T-cell (primary cell): ENCODE measurements around the gene DNAH11. TPM values are rescaled to one million over a fixed set of nuclear protein-coding genes. Genes with fewer than 3 reads are reported as not detected.

Experiments used
- ATAC-seq, 4 experiments: fragments of 200-7000 bp in 3 of 4; fragments of 150-1000 bp in 1 of 4; cut with Tn5 transposase; replicated peaks in 1 of 4; 1 replicate in 3 of 4; 2 replicates in 1 of 4; pipeline ENCODE4 v1.10.0; 2021; ENCODE audit warnings: moderate library complexity in 3 of 4, mild to moderate bottlenecking in 2 of 4, moderate number of reproducible peaks in 1 of 4
- CTCF ChIA-PET, 2 donors: fragments of 300-600 bp; sonication (Branson Sonifier 250); formaldehyde crosslinking; loops; one replicate each; lab custom pipeline; 2022; ENCODE audit warnings: antibody characterized with exemption in 2 of 2; lab: Charles Lee
- POLR2A ChIA-PET, 2 donors: fragments of 300-600 bp; sonication (Branson Sonifier 250); formaldehyde crosslinking; loops; one replicate each; lab custom pipeline; 2022; ENCODE audit warnings: antibody characterized with exemption in 2 of 2; lab: Charles Lee
- DNase-seq, 35 experiments: peaks; one replicate each; pipeline versions ENCODE4 v3.0.0 to v3.0.0-alpha.2; 2013 to 2023
- H3K27ac ChIP-seq: one replicate; pipeline ENCODE4 v1.5.1; 2013; ENCODE audit warnings: low read length
- H3K27me3 ChIP-seq, 2 experiments: replicated peaks in 1 of 2; 1 replicate in 1 of 2; 2 replicates in 1 of 2; pipeline versions ENCODE4 v1.6.1 to v1.7.0; 2013; ENCODE audit warnings: low read length in 1 of 2, mixed read lengths in 1 of 2; ENCODE audit not compliant: control insufficient read depth in 2 of 2, insufficient read depth in 2 of 2; ENCODE audit errors: extremely low read depth in 1 of 2
- H3K36me3 ChIP-seq, 2 donors: 1 replicate in 1 of 2; 2 replicates in 1 of 2; pipeline versions ENCODE4 v1.6.1 to v1.7.0; 2013; ENCODE audit warnings: low read length in 1 of 2; ENCODE audit not compliant: control insufficient read depth in 2 of 2, insufficient read depth in 1 of 2; ENCODE audit errors: extremely low read depth in 1 of 2
- H3K4me1 ChIP-seq, 2 experiments: 1 replicate in 1 of 2; 2 replicates in 1 of 2; pipeline versions ENCODE4 v1.6.1 to v1.7.0; 2013; ENCODE audit warnings: low read length in 2 of 2, mixed read lengths in 1 of 2; ENCODE audit not compliant: insufficient read depth in 2 of 2, control insufficient read depth in 1 of 2; ENCODE audit errors: extremely low read depth in 1 of 2
- H3K4me3 ChIP-seq, 2 donors: 1 replicate in 1 of 2; 2 replicates in 1 of 2; pipeline versions ENCODE4 v1.5.1 to v1.7.0; 2013; ENCODE audit warnings: mild to moderate bottlenecking in 2 of 2, low read length in 1 of 2, moderate library complexity in 1 of 2; ENCODE audit not compliant: control insufficient read depth in 1 of 2; ENCODE audit errors: extremely low read depth in 1 of 2
- H3K9me3 ChIP-seq: 2 replicates; pipeline ENCODE4 v1.7.0; 2013
- H3K27ac Mint-ChIP-seq, 2 donors: one replicate each; pipeline ENCODE4 v1.8.0; 2020 to 2021; ENCODE audit warnings: mild to moderate bottlenecking in 2 of 2, mixed read lengths in 2 of 2
- H3K27me3 Mint-ChIP-seq, 2 donors: one replicate each; pipeline ENCODE4 v1.8.0; 2021 to 2022; ENCODE audit warnings: mixed read lengths in 2 of 2
- H3K36me3 Mint-ChIP-seq: one replicate; pipeline ENCODE4 v1.8.0; 2021; ENCODE audit warnings: mixed read lengths
- H3K4me1 Mint-ChIP-seq, 3 donors: one replicate each; pipeline ENCODE4 v1.8.0; 2020 to 2022; ENCODE audit warnings: mixed read lengths in 3 of 3, mild to moderate bottlenecking in 1 of 3
- H3K4me3 Mint-ChIP-seq, 3 donors: one replicate each; pipeline ENCODE4 v1.8.0; 2020 to 2022; ENCODE audit warnings: mild to moderate bottlenecking in 3 of 3, mixed read lengths in 3 of 3, moderate library complexity in 3 of 3
- H3K9me3 Mint-ChIP-seq, 3 donors: one replicate each; pipeline ENCODE4 v1.8.0; 2020 to 2022; ENCODE audit warnings: mixed read lengths in 3 of 3
- WGBS: methylation state at CpG from one replicate; pipeline ENCODE4 v1.1.5; 2013; ENCODE audit warnings: missing lambda C conversion rate; ENCODE audit not compliant: insufficient coverage; 5-methylcytosine and 5-hydroxymethylcytosine counted together
- total RNA-seq, 35 experiments: library from RNA in 6 of 35; stranded (reverse) in 6 of 35; fragments of 120-200 nt in 1 of 35; gene quantifications; one replicate each; pipeline versions ENCODE4 v1.2.1 to v1.2.4 and lab custom pipeline; 2013 to 2026

Gene DNAH11
- total RNA-seq, 5 donors from 2014 or later (not counting 1 experiment from before 2014, with no cell fraction given): 0.06 to 0.83 (median 0.35) TPM

- Histone ChIP-seq H3K4me1 (no peaks in the 10 kb centered on the region), H3K4me3 (no peak overlapping the region), H3K36me3 (no peaks in the 10 kb centered on the region), H3K9me3 (no peaks in the 10 kb centered on the region), H3K27me3 (peaks cover 0 to 14% of the 10 kb centered on the region in 2 experiments), H3K27ac (no peak overlapping the region)
- peaks cover 24 to 31% of the 10 kb centered on the region in 2 donors for H3K27me3 Mint-ChIP-seq
- H3K27ac Mint-ChIP-seq: no peak overlapping the region
- CTCF ChIA-PET: no interaction called here
- DNase-seq: no peak
- H3K4me3 Mint-ChIP-seq: no peak overlapping the region
- H3K36me3 Mint-ChIP-seq: no peaks in the 10 kb centered on the region
- peaks cover 7 to 9% (median 9%) of the 10 kb centered on the region in 3 donors for H3K4me1 Mint-ChIP-seq
- no peaks in the 10 kb centered on the region for H3K9me3 Mint-ChIP-seq
- POLR2A ChIA-PET: no interaction called here
- no CpG with 5 or more reads among the region's 3 CpGs for WGBS
- no peak for ATAC-seq
Measured at GRCh38 chr7:21608465-21608864, 65.6 kb downstream of the DNAH11 start.

- peaks cover 23 to 26% of the 10 kb centered on the region in 2 donors for H3K27me3 Mint-ChIP-seq
- no peak overlapping the region for H3K4me3 ChIP-seq
- no peak for ATAC-seq
- H3K9me3 ChIP-seq: no peaks in the 10 kb centered on the region
- POLR2A ChIA-PET: no interaction called here
- peaks cover 0 to 14% of the 10 kb centered on the region in 2 experiments for H3K27me3 ChIP-seq
- DNase-seq: no peak
- H3K9me3 Mint-ChIP-seq: no peaks in the 10 kb centered on the region
- H3K27ac Mint-ChIP-seq: no peak overlapping the region
- H3K4me3 Mint-ChIP-seq: no peak overlapping the region
- H3K36me3 Mint-ChIP-seq: no peaks in the 10 kb centered on the region
- no peaks in the 10 kb centered on the region for H3K36me3 ChIP-seq
- 80% methylated on average over 3 of the region's 4 CpGs for WGBS
- no peaks in the 10 kb centered on the region for H3K4me1 ChIP-seq
- H3K4me1 Mint-ChIP-seq: no peaks in the 10 kb centered on the region
- CTCF ChIA-PET: no interaction called here
- no peak overlapping the region for H3K27ac ChIP-seq
Measured at GRCh38 chr7:21611129-21611528, 68.3 kb downstream of the DNAH11 start.

GRCh38 chr7:21616091-21616490, 73.3 kb downstream of the DNAH11 start:
- no peaks in the 10 kb centered on the region for H3K9me3 Mint-ChIP-seq
- ChIA-PET CTCF (no interaction called here), POLR2A (no interaction called here)
- no peak overlapping the region for H3K27ac Mint-ChIP-seq
- Histone ChIP-seq H3K4me3 (no peak overlapping the region), H3K27me3 (peaks cover 0 to 11% of the 10 kb centered on the region in 2 experiments), H3K27ac (no peak overlapping the region), H3K4me1 (no peaks in the 10 kb centered on the region), H3K36me3 (no peaks in the 10 kb centered on the region), H3K9me3 (no peaks in the 10 kb centered on the region)
- peaks cover 1 to 15% of the 10 kb centered on the region in 2 donors for H3K27me3 Mint-ChIP-seq
- DNase-seq: no peak
- no CpG with 5 or more reads among the region's 2 CpGs for WGBS
- ATAC-seq: no peak
- H3K4me1 Mint-ChIP-seq: no peaks in the 10 kb centered on the region
- no peaks in the 10 kb centered on the region for H3K36me3 Mint-ChIP-seq
- H3K4me3 Mint-ChIP-seq: no peak overlapping the region

GRCh38 chr7:21616796-21617436, 74.1 kb downstream of the DNAH11 start:
- H3K27ac Mint-ChIP-seq: no peak overlapping the region
- H3K4me1 ChIP-seq: no peaks in the 10 kb centered on the region
- DNase-seq (no peak), ATAC-seq (no peak)
- H3K4me1 Mint-ChIP-seq: no peaks in the 10 kb centered on the region
- H3K4me3 ChIP-seq: no peak overlapping the region
- CTCF ChIA-PET: no interaction called here
- H3K9me3 Mint-ChIP-seq: no peaks in the 10 kb centered on the region
- peaks cover 0 to 9% of the 10 kb centered on the region in 2 experiments for H3K27me3 ChIP-seq
- H3K27me3 Mint-ChIP-seq: peaks cover 0 to 15% of the 10 kb centered on the region in 2 donors
- H3K9me3 ChIP-seq: no peaks in the 10 kb centered on the region
- H3K36me3 Mint-ChIP-seq: no peaks in the 10 kb centered on the region
- no peak overlapping the region for H3K4me3 Mint-ChIP-seq
- no peaks in the 10 kb centered on the region for H3K36me3 ChIP-seq
- POLR2A ChIA-PET: no interaction called here
- 73% methylated on average over 4 of the region's 7 CpGs for WGBS
- H3K27ac ChIP-seq: no peak overlapping the region

- Mint-ChIP-seq H3K4me3 (no peak overlapping the region), H3K27ac (no peak overlapping the region), H3K27me3 (peaks cover 0 to 15% of the 10 kb centered on the region in 2 donors), H3K36me3 (no peaks in the 10 kb centered on the region), H3K9me3 (no peaks in the 10 kb centered on the region), H3K4me1 (no peaks in the 10 kb centered on the region)
- peaks cover 0 to 7% of the 10 kb centered on the region in 2 experiments for H3K27me3 ChIP-seq
- no peak overlapping the region for H3K4me3 ChIP-seq
- DNase-seq (no peak), ATAC-seq (no peak)
- 83% methylated on average over 3 of the region's 3 CpGs for WGBS
- no peaks in the 10 kb centered on the region for H3K36me3 ChIP-seq
- H3K27ac ChIP-seq: no peak overlapping the region
- no peaks in the 10 kb centered on the region for H3K4me1 ChIP-seq
- no peaks in the 10 kb centered on the region for H3K9me3 ChIP-seq
- POLR2A ChIA-PET: no interaction called here
- CTCF ChIA-PET: no interaction called here
Measured at GRCh38 chr7:21617513-21617912, 74.7 kb downstream of the DNAH11 start.

GRCh38 chr7:21617916-21618390, 75.1 kb downstream of the DNAH11 start:
- Mint-ChIP-seq H3K4me1 (no peaks in the 10 kb centered on the region), H3K9me3 (no peaks in the 10 kb centered on the region), H3K36me3 (no peaks in the 10 kb centered on the region), H3K27me3 (peaks cover 0 to 15% of the 10 kb centered on the region in 2 donors), H3K27ac (no peak overlapping the region), H3K4me3 (no peak overlapping the region)
- WGBS: 86% methylated on average over 5 of the region's 6 CpGs
- Histone ChIP-seq H3K4me1 (no peaks in the 10 kb centered on the region), H3K36me3 (no peaks in the 10 kb centered on the region), H3K9me3 (no peaks in the 10 kb centered on the region), H3K27ac (no peak overlapping the region), H3K4me3 (no peak overlapping the region), H3K27me3 (peaks cover 0 to 7% of the 10 kb centered on the region in 2 experiments)
- ChIA-PET CTCF (no interaction called here), POLR2A (no interaction called here)
- DNase-seq: no peak
- ATAC-seq: no peak
